Adrenal gland (tissue), 5 donors: ENCODE results near the gene PSMG3.

Experiments
- POLR2A ChIP-seq, 2 donors: fragments of 450-650 bp; IDR thresholded peaks; one replicate each; pipeline ENCODE4 v1.6.1; 2017; ENCODE audit warnings: antibody characterized with exemption in 2 of 2, mild to moderate bottlenecking in 2 of 2, moderate library complexity in 1 of 2
- TF ChIP-seq, protein P1 (sequence below), 6 experiments: fragments of 450-650 bp in 4 of 6; fragments of 200-600 bp in 2 of 6; sonication (generic) in 1 of 6; IDR thresholded peaks; 1 replicate in 5 of 6; 2 replicates in 1 of 6; pipeline versions ENCODE4 v1.5.1 to v1.8.0; 2016 to 2021; ENCODE audit warnings: antibody characterized with exemption in 6 of 6, mild to moderate bottlenecking in 2 of 6, moderate library complexity in 1 of 6
- donor health status: DM: no; HTN: no; CAD: no.

DNA sequence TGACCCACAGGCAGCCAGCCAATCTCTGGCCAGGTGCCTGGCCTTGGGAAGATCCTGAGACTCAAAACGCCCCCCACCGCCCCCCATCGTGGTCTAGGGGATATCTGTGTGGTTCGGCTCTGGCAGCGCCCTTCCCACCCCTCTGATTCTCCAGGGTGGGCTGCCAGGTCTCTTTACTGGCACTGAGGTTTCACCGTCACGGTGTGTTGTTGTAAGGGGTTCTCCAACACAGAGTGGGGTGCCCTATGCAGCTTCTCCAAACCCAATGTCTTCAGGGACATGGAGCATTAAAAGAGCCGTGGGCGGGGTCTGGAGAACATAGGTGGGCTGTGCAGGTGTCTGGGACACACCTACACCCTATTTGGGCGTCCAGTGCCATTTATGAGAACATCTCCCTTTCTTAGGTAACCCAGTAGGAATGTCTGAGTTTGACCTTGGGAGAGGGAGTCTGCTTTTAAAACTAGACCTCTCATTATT lies 37.8 kb downstream of the PSMG3 start:
- TF ChIP-seq, protein P1, sequence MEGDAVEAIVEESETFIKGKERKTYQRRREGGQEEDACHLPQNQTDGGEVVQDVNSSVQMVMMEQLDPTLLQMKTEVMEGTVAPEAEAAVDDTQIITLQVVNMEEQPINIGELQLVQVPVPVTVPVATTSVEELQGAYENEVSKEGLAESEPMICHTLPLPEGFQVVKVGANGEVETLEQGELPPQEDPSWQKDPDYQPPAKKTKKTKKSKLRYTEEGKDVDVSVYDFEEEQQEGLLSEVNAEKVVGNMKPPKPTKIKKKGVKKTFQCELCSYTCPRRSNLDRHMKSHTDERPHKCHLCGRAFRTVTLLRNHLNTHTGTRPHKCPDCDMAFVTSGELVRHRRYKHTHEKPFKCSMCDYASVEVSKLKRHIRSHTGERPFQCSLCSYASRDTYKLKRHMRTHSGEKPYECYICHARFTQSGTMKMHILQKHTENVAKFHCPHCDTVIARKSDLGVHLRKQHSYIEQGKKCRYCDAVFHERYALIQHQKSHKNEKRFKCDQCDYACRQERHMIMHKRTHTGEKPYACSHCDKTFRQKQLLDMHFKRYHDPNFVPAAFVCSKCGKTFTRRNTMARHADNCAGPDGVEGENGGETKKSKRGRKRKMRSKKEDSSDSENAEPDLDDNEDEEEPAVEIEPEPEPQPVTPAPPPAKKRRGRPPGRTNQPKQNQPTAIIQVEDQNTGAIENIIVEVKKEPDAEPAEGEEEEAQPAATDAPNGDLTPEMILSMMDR (IDR thresholded peaks at IDR 0.05) = no peak
- no peak for TF ChIP-seq POLR2A (IDR thresholded peaks at IDR 0.05)
